CD4-positive, alpha-beta T cell treated with Interleukin-15 for 4 hours (primary cell): Measurements from ENCODE around the gene MRPS22.
"Not testable (repeated sequence)": the region's sequence is repeated elsewhere in the genome, so short reads cannot be mapped to it uniquely, and the experiment has no call there.

Experiments used
- DNase-seq: peaks from one replicate; pipeline ENCODE4 v3.0.0-alpha.2; 2020; ENCODE audit warnings: low spot score

The MRPS22 gene

DNA sequence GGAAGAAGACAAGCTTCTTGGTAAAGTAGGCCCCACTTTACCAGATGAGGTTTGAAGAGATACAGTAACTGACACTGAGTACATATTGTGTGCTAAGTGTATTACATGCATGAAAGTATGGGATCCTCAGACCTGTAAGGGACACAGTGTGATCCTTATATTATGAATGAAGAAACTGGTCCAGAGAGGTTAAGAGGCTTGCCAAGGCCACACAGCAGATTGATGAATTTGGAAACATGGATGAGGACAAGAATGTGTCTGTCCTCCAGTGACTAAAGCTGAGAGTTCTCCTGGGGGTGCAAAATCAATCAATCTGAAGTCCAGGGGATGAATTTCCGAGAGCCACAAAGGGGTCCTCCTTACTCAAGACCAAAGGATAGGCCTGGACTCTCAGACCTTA is 31.4 kb upstream of the MRPS22 start:
- DNase-seq = no peak

DNA sequence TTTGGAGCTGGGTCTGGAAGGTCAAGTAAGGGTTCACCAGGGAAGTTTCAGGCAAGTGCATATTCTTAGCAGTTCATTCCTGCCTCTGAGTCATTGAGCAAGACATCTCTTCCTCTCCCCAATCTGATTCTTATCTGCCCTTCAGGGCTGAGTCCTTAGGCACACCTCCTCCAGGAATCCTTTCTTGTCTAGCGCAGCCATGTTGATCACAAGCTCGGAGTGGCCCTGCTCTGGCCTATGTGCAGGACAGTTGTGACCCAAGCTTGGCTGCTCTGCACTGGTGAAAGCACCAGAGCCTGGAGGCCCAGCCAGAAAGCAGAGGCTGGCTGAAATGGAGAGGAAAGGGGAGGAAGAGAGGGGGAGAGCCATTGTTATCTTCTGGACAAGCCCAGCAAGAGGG is 30.9 kb upstream of the MRPS22 start:
- no peak for DNase-seq

DNA sequence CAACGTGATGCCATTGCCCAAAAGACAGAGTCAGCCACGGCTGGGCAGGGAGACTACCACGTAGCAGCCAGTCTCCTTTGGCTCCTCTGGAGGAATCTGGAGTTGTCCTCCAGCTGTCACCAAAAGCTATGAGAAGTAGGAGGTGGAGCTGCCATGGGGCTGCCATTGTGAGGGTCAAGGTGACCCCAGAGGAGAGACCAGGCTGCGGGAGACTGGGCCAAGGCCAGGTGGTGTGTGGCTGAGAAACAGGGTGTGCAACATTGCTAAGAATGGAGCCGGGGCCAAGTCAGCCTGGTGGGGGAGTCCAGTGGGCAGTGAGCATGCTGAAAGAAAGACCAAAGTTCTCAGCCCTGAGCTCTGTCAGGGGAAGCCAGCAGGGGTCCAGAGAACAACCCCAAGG is 29.9 kb upstream of the MRPS22 start:
- DNase-seq = no peak

DNA sequence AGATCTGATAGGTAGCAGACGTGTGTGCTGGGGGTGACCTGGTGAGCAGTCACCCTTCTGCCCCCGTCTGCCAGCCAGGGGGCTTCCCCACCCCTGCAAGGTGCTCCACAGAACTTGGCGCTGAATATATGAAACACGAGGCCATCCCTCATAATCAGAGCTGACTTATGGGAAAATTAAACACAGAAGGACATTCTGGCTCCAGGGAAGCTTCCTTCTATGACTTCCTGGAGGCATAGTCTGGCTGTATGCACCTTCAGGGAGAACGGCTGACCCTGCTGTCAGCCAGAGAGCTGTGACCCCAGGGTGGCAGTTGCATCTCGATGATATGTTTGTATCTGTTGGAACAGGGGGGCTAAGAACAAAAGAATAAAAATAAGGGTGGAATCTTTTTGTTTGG is 26.6 kb upstream of the MRPS22 start:
- DNase-seq = no peak

DNA sequence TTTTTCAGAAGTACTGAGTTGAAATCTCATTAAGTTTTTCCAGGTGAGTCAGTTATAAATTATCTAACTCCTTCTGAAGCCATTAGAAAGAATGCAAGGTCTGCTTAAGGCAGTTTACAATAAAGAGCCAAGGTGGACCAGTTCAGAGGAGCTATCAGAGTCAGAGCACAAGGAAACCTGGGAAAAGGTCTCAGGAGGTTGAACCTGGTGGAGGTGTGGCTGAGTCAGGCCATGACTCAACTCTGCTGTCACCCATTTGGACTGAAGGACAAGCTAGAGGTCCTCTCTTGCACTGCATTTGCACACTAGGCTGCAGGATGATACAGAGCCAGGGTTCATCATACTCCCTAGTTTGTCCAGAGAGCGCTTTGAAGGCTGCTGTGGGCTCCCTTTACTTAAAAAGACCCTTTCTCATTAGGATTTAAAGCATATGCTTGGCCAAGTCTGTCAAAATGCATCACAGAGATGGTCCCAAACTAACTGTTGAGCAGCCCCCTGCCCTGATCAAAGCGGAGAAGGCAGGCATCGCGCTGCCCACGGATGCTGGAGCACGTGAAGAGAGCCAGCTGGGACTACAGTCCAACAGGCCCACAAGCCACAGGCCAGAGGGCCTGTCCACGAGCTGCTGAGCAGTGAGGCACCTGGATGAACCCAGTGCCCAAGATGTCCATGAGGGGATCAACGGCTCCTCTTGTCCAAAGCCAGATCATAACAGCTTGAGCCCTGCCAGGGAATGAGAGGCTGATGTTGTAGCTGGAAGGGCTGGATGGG is 26.0 kb upstream of the MRPS22 start:
- no peak for DNase-seq

DNA sequence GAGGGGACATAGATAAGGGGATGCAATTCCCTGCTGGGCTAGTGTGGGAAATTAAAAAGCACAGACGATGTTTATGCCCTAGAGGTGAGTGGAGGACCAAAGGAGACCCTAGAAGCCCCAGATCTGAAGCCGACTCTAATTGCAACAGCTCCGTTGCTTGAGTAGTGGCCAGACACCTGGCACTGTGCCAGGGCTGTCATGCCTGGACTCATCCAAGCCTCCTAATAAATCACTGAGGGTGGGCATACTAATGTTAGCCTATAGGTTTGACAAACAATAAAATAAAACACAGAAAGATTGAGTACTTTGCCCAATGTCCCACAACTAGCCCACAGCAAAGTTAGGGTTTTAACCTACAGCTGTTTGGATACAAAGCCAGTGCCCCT is 25.4 kb upstream of the MRPS22 start:
- no peak for DNase-seq

DNA sequence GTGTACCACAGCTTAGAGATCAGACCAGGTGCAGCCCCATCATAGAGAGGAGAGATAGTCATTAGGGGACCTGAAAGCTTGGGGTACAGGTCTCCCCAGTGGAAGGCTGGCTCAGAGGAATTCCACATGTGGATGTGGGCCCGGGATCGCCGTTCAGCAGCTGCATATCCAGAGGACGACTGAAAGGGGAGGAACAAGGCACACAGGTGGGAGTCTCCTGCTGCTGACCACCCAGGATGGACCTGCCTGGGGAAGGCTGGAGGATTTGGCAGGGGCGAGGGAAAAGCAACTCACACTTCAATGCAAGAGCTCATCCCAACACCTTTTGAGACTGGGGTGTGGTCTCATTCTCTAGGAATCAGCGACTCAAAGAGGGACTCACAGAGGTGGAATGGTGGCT is 25.0 kb upstream of the MRPS22 start:
- no peak for DNase-seq

DNA sequence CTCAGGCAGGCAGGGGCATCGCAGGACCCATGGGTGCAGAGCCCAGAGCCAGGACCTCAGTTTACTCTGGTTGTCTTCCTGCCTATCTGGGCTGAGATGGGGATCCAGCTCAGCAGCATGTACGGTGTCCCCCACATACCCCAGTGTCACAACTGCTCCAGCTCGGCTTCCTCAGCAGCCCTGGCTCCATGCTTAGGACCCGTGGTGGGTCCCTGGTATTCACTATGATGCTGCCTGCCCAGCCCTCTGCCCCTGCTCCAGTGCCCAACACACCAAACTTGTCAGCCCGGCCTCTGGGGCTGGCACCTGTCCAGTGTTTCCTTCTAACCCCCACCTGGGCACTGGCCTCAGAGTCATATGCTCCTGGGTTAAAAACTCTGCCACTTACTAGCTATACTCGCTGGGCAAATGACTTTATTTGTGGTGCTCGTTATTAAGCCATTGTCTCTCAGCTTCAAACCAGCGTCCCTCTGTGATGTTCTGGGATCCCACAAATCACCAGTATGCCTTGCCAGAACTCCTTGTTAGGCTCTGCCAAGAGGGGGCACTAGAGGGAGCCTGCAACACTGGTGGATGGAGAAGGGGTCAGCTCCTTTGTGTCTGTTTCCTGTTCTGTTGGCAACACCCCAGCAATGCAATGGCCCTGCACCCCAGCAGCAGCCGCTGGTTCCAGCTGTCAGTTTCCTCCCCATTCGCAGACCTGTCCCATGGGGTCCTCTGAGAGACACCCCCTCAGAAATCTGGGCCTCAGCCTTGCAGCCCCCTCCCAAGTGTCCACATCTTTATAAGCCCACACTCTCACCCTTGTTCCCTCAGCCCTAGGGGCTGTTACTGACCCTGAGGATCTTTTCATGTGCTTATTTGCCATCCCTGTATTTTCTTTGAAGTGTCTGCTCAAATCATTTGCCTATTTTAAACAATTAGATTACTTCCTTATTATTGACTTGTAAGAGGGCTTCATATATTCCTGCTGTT is 24.1 kb upstream of the MRPS22 start:
- DNase-seq = no peak

DNA sequence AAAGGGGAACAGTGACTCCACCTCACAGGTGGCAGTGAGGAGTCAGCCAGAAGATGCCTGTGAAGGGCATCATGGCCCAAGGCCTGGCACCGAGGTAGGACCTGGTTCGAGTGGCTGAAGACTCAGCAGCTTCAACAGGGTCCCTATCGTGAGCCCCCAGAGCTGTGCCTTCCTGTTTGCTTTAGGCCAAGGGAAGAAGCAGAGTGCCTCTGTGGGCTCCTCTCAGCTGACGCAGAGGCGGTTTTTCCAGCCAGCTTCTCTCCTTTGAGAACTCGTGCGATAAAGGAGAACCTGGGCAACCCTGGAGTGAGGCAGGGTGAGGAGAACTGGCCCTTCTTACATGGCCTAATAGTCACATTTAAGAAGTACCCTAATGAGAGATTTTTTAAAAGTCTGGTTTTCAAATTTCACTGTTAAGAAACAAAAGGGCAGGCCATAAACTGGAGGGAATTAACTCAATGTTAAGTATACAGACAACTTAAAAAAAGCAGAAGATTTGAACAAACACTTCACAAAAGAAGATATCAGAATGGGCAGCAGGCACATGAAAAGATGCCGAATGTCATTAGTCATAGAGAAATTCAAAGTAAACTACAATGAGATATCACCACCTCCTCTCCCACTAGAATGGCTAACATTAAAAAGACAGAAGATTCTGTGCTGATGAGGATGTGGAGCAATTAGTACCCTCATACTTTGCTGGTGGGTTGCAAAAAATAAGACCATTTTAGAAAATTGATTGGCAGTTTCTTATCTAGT is 23.1 kb upstream of the MRPS22 start:
- no peak for DNase-seq

DNA sequence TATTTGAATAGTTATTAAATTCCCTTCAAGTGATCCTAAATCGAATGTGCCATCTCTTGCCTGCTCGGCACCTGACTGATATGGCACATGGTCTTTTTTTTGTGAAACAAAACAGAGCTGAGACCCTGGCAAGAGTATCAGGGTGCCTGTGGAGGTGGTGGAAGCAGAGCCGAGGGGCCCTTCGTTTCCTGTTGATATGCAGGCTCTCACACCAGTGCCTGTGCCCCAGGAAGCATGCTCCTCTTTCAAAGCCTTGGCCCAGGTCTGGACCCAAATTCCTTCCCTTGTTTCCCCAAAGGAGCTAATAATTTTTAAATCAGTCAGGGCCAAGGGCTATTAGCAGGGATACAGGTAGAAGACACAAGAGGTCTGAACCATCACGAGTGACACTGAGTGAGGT is 21.5 kb upstream of the MRPS22 start:
- DNase-seq = no peak

DNA sequence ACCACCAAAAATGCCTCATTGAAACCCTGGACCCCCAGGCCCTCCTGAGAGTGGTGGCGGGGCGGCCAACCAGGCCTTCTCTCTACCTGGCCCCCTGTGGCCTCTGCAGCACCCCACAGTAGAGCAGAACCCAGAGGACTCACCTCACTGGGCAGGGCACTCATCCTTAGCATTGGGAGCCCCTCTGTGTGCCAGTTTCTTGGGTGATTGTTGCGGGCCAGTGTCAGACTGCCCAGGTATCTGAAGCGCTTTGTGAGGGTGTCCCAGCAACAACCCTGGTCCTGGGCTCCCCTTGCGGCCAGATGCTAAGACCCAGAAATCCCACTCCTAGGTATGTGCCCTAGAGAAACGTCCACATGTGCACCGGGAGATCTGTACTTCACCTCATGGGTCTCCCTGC is 20.7 kb upstream of the MRPS22 start:
- no peak for DNase-seq

DNA sequence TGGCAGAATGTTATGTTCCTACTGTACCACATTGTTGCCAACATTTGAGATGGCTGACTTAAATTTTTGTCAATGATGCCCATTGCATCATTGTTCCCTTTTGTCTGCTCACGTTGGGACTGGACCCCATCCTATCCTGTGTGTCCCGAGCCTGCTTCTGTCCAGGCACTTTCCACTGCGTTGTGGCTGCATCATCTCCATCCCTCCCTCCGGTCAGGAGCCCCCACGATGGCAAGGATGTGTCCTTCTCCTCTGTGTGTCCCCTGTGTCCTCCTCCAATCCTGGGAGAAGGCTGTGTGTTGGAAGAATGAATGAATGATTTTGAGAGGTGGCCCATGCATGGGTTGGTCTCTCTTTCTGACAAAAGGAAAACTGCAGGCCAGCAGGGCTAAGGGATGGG is 19.4 kb upstream of the MRPS22 start:
- DNase-seq = no peak

DNA sequence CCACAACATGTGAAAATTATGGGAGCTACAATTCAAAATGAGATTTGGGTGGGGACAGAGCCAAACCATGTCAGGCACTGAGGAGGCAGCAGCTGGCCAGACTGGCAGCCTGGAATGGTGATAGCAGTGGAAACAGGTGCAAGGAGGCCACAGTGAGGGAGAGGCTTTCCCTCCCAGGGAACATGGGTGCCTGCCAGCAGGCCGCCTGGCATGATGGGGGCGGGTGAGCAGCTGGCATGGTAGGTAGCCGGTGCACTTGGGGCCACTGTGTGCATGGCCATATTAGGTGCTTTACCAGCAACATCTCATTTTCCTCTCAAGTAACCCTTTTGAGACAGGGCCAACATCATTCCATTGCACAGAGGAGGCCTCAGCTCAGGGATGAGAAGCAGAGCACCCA is 18.3 kb upstream of the MRPS22 start:
- no peak for DNase-seq

DNA sequence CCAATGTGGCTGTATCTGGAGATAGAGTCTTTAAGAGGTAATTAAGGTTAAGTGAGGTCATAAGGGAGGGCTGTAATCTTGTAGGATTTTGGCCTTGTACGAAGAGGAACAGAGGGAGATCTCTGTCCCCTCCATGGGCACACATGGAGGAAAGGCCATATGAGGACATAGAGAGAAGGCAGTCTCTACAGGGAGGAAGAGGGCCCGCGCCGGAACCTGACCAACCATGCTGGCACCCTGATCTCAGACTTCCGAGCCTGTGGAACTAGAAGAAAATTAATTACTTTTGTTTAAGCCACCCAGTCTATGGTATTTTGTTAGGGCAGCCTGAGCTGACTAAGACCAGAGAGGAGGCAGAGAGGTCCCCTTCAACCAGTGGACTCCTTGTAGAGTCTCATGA is 17.7 kb upstream of the MRPS22 start:
- DNase-seq = no peak

DNA sequence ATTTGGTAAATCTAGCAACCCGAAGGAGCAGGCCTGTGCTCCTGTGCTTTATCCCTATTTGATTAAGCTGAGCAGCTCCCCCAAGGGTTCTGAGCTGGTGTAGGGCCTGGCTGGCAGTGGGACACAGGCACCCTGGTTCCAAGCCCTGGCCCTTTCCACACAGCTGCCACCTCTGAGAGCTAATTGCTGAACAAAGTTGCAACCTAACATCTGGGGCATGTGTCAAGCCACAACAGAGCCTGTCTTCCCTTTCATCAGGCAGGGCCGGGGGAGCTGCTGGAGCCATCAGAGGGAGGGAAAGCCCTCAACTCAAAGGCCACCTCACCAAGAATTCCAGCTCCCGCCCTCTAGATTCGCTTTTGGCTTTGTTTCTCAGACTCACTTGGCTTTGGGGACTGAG is 17.1 kb upstream of the MRPS22 start:
- DNase-seq = no peak

DNA sequence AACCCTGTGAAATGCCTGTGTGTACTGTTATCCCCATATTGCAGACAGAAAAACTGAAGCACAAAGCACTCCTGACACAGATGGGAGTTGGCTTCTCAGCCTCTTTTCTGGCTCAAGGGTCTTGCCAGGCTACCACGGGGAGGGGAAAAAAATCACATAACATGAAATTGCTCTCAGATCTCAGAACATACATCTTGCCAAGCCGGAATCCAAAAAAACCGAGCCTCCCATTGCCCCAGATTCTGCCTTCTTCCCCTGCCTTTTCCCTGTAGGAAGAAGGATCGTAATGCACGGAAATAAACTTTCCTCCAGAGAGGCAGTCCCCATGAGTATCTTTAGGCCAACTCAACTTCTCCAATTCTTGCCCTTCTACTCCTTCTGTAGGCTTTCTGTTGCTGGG is 16.6 kb upstream of the MRPS22 start:
- no peak for DNase-seq

DNA sequence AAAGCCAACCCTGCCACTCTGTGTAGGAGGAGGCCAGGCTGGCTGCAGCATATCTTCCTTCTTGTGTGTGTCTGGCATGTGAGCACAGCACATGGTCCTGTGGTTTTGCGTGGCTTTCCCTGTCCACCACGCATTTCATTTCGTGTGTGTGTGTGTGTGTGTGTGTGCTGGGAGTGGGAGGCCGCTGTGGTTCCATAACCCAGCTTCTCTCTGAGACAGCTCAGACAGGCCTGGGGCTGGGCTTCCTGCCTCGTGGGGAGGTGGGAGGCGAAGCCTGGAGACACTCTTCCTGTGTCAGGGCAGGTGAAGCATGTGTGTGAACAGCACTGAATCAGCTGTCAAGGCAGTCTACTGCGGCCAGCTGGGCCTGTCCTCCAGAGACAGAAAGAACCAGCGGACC is 16.0 kb upstream of the MRPS22 start:
- no peak for DNase-seq

DNA sequence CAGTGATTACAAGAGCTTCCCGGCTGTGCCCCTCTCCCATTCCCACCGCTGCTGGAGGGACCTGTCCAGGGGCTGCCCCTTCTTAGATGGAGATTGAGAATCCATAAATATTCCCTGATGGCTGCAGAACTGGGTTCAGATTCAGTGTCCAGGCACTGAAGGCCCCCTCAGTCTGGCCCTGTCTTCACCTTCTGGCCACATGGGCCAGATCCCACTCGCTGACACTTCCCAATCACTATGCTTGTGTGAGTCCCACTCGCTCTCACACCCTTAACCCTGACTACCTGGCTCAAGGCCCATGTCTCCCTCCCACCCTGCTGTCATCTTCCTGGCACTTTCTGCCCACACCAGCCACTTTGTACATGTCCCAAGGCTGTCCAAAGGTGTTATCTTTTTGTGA is 15.5 kb upstream of the MRPS22 start:
- no peak for DNase-seq

DNA sequence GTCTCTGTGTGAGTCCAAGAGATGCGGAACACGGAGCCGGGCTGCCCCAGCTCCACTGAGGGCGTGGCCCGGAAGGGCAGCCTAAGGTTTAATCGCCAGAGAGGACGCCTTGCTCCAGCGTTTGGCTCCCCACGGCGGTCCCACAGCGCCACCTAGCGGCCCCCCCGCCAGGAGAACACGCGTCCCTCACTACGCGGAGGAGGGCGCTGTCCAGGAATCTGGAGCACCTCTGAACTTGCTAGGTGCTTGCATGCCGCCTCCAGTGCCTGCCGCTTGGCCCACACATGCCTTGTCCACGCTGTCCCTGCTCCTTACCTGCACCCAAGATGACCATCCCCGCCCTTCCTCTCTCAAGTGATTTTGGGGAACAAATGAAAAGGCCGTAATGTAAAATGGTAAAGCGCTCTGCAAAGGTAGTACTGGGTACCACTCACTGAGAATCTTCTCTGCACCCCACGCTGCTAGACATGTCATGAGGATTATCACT is 14.4 kb upstream of the MRPS22 start:
- DNase-seq = peak; percentile 85

DNA sequence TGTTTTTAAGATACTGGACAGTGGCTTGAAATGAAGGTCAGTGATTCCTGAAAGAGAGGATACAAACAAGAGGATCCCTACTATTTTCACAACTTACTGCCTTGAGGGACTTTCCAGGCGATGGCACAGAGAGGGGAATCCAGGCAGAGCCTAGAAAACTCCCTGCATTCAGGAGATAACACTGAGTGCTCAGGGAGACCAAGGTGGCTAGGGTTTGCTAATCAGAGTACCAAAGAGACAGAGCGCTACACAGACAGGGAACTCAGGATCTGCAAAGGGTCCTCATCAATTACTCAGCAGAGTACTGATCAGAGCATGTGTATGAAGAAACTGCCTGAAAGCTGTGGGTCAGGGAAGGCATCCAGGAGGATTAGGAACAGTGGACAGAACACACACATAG is 11.7 kb upstream of the MRPS22 start:
- no peak for DNase-seq

DNA sequence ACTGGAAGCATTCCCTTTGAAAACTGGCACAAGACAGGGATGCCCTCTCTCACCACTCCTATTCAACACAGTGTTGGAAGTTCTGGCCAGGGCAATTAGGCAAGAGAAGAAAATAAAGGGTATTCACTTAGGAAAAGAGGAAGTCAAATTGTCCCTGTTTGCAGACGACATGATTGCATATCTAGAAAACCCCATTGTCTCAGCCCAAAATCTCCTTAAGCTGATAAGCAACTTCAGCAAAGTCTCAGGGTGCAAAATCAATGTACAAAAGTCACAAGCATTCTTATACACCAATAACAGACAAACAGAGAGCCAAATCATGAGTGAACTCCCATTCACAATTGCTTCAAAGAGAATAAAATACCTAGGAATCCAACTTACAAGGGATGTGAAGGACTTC is 9.1 kb upstream of the MRPS22 start:
- DNase-seq = not testable (repeated sequence)

DNA sequence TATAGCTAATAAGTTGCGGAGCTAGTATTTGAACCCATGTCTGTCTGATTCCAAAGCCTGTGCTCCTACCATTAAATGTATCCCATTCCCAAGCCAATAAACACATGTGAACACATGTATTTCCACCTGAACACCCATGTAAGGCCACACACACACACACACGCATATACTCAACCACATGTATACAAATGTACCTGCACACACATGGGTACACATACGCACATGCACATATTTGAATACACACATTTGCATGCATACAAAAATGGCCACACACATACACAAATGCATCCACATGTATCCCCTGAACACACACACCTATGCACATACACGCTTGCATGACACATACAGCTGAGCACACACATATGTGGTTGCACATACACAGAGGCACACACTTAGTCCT is 5.4 kb upstream of the MRPS22 start:
- no peak for DNase-seq
